ENCODE measurements around the gene GJA10. TPM values are rescaled to one million over a fixed set of nuclear protein-coding genes. Genes with fewer than 3 reads are reported as not detected.
A peak's percentile ranks its signal among the peaks of the same experiment; 100 is the strongest.

The GJA10 gene
- total and polyA plus RNA-seq, 3 experiments from 2014 or later = not detected

GRCh38 chr6:89942601-89943000 is 48.3 kb downstream of the GJA10 start:
- no peak overlapping the region for H3K4me3 ChIP-seq (ENCODE audit: low read length)
- Mint-ChIP-seq H3K4me3 (no peak overlapping the region), H3K4me1 (peaks cover 10 to 30% (median 17%) of the 10 kb centered on the region in 3 donors), H3K9me3 (no peaks in the 10 kb centered on the region), H3K36me3 (peaks cover 0 to 51% (median 3%) of the 10 kb centered on the region in 3 donors), H3K27me3 (no peaks in the 10 kb centered on the region), H3K27ac (peak overlapping the region in 2 of 8 donors; percentile 38 to 42)
- no peak overlapping the region for H3K27ac ChIP-seq (ENCODE audit: low read depth, low read length)
- peaks cover 5% of the 10 kb centered on the region for H3K9me3 ChIP-seq (ENCODE audit: low read length)
- peaks cover 14% of the 10 kb centered on the region for H3K4me1 ChIP-seq (ENCODE audit: insufficient read depth, low read length)
- H3K27me3 ChIP-seq (ENCODE audit: insufficient read depth, low read length, poor library complexity, severe bottlenecking) = no peaks in the 10 kb centered on the region
- DNase-seq = no peak
- CTCF ChIA-PET = interaction anchor here (1.1 to 6.4 kb wide), 2 partner anchors 10 to 536 kb away, joined by 3 to 113 read pairs; no protein-coding TSS in a partner anchor
- no peaks in the 10 kb centered on the region for H3K36me3 ChIP-seq (ENCODE audit: insufficient read depth, low read length)
- POLR2A ChIA-PET = no interaction called here

- POLR2A ChIA-PET = no interaction called here
- Mint-ChIP-seq H3K36me3 (peaks cover 0 to 43% (median 3%) of the 10 kb centered on the region in 3 donors), H3K4me3 (no peak overlapping the region), H3K9me3 (no peaks in the 10 kb centered on the region), H3K27ac (peak overlapping the region in 2 of 8 donors; percentile 40 to 48), H3K27me3 (no peaks in the 10 kb centered on the region), H3K4me1 (peaks cover 10 to 30% (median 18%) of the 10 kb centered on the region in 3 donors)
- DNase-seq = no peak
- H3K27me3 ChIP-seq (ENCODE audit: insufficient read depth, low read length, poor library complexity, severe bottlenecking) = no peaks in the 10 kb centered on the region
- H3K4me3 ChIP-seq (ENCODE audit: low read length) = no peak overlapping the region
- peaks cover 14% of the 10 kb centered on the region for H3K4me1 ChIP-seq (ENCODE audit: insufficient read depth, low read length)
- peaks cover 5% of the 10 kb centered on the region for H3K9me3 ChIP-seq (ENCODE audit: low read length)
- CTCF ChIA-PET = interaction anchor here (0.9 to 6.4 kb wide), 6 partner anchors 9 to 535 kb away, joined by 3 to 113 read pairs (median 3); no protein-coding TSS in a partner anchor
- H3K27ac ChIP-seq (ENCODE audit: low read depth, low read length) = no peak overlapping the region
- H3K36me3 ChIP-seq (ENCODE audit: insufficient read depth, low read length) = no peaks in the 10 kb centered on the region
These were observed 50.0 kb downstream of the GJA10 start for GRCh38 chr6:89944181-89944755.

- DNase-seq = peak in 2 of 5 donors; percentile 13 to 36
- peaks cover 13 to 30% (median 24%) of the 10 kb centered on the region in 3 donors for H3K4me1 Mint-ChIP-seq
- CTCF ChIA-PET = interaction anchor here (0.9 to 6.4 kb wide), 6 partner anchors 8 to 534 kb away, joined by 3 to 113 read pairs (median 3); no protein-coding TSS in a partner anchor
- H3K36me3 Mint-ChIP-seq = peaks cover 0 to 49% (median 3%) of the 10 kb centered on the region in 3 donors
- Histone ChIP-seq H3K9me3 (ENCODE audit: low read length) (peaks cover 5% of the 10 kb centered on the region), H3K36me3 (ENCODE audit: insufficient read depth, low read length) (no peaks in the 10 kb centered on the region), H3K4me1 (ENCODE audit: insufficient read depth, low read length) (peaks cover 14% of the 10 kb centered on the region), H3K27ac (ENCODE audit: low read depth, low read length) (no peak overlapping the region), H3K4me3 (ENCODE audit: low read length) (no peak overlapping the region), H3K27me3 (ENCODE audit: insufficient read depth, low read length, poor library complexity, severe bottlenecking) (no peaks in the 10 kb centered on the region)
- no peaks in the 10 kb centered on the region for H3K27me3 Mint-ChIP-seq
- peak overlapping the region in 5 of 8 donors; percentile 17 to 49 (median 40) for H3K27ac Mint-ChIP-seq
- H3K4me3 Mint-ChIP-seq = no peak overlapping the region
- POLR2A ChIA-PET = interaction anchor here (0.6 kb wide), 1 partner anchor 274 kb away, joined by 4 read pairs; no protein-coding TSS in a partner anchor
- no peaks in the 10 kb centered on the region for H3K9me3 Mint-ChIP-seq
These were observed 50.6 kb downstream of the GJA10 start for GRCh38 chr6:89944826-89945407.

Other genes with a start within 250 kb of the GJA10 start
- 10 to 100 TPM; 63.3 to 63.6 TPM for gene MDN1, start 74.7 kb upstream of the GJA10 start, total RNA-seq
- gene MDN1, start 74.7 kb upstream of the GJA10 start, polyA plus RNA-seq = 8.6 TPM
- gene CASP8AP2, start 64.6 kb upstream of the GJA10 start, total RNA-seq = 10 to 100 TPM; 30.8 to 31.3 TPM
- gene CASP8AP2, start 64.6 kb upstream of the GJA10 start, polyA plus RNA-seq = 60.0 TPM

All from CD8-positive, alpha-beta memory T cell (primary cell).